H9 (cell line): Measurements from ENCODE around the gene CDC42SE1. TPM values are rescaled to one million over a fixed set of nuclear protein-coding genes. Genes with fewer than 3 reads are reported as not detected.

Experiments used
- DNase-seq: peaks from one replicate; pipeline ENCODE4 v3.0.0-alpha.2; 2017
- H2AFZ ChIP-seq: one replicate; pipeline ENCODE4 v1.6.1; 2013; ENCODE audit warnings: mild to moderate bottlenecking, low read length, control low read depth, moderate library complexity
- H2AK5ac ChIP-seq: 2 replicates; pipeline ENCODE4 v1.6.1; 2013; ENCODE audit warnings: low read length, control low read depth, mixed read lengths; ENCODE audit not compliant: insufficient read length
- H2BK120ac ChIP-seq: one replicate; pipeline ENCODE4 v1.6.1; 2013; ENCODE audit warnings: low read depth, mild to moderate bottlenecking, low read length, control low read depth, inconsistent platforms; ENCODE audit not compliant: poor library complexity, severe bottlenecking
- H2BK12ac ChIP-seq: 2 replicates; pipeline ENCODE4 v1.6.1; 2013; ENCODE audit warnings: low read length, control low read depth, mixed read lengths, low read depth; ENCODE audit not compliant: insufficient read length
- H2BK15ac ChIP-seq: 2 replicates; pipeline ENCODE4 v1.6.1; 2013; ENCODE audit warnings: low read depth, low read length, control low read depth
- H2BK20ac ChIP-seq: one replicate; pipeline ENCODE4 v1.6.1; 2013; ENCODE audit warnings: low read depth, mild to moderate bottlenecking, low read length, control low read depth, inconsistent platforms; ENCODE audit not compliant: poor library complexity, severe bottlenecking
- H2BK5ac ChIP-seq: 2 replicates; pipeline ENCODE4 v1.6.1; 2013; ENCODE audit warnings: low read length, control low read depth, mixed read lengths; ENCODE audit not compliant: insufficient read length
- H3K14ac ChIP-seq: 2 replicates; pipeline ENCODE4 v1.6.1; 2013; ENCODE audit warnings: low read length, control low read depth; ENCODE audit not compliant: insufficient read depth
- H3K18ac ChIP-seq: 2 replicates; pipeline ENCODE4 v1.6.1; 2013; ENCODE audit warnings: low read depth, mild to moderate bottlenecking, mixed read lengths, low read length, control low read depth; ENCODE audit not compliant: insufficient read length
- H3K23ac ChIP-seq: 2 replicates; pipeline ENCODE4 v1.6.1; 2013; ENCODE audit warnings: low read length, control low read depth, mixed read lengths, low read depth; ENCODE audit not compliant: insufficient read length
- H3K23me2 ChIP-seq: 2 replicates; pipeline ENCODE4 v1.6.1; 2013; ENCODE audit warnings: low read depth, mild to moderate bottlenecking, mixed read lengths, low read length, control low read depth; ENCODE audit not compliant: insufficient read length, poor library complexity, severe bottlenecking
- H3K27ac ChIP-seq: 2 replicates; pipeline ENCODE4 v1.5.1; 2013; ENCODE audit warnings: low read length, control low read depth, mixed read lengths, low read depth; ENCODE audit not compliant: insufficient read length
- H3K27me3 ChIP-seq: 2 replicates; pipeline ENCODE4 v1.6.1; 2013; ENCODE audit warnings: low read length, control low read depth, inconsistent platforms; ENCODE audit not compliant: insufficient read depth
- H3K4ac ChIP-seq: 2 replicates; pipeline ENCODE4 v1.6.1; 2013; ENCODE audit warnings: low read depth, mild to moderate bottlenecking, control low read depth, inconsistent platforms, low read length, moderate library complexity
- H3K4me1 ChIP-seq: 2 replicates; pipeline ENCODE4 v1.6.1; 2013; ENCODE audit warnings: low read length, control low read depth, inconsistent platforms; ENCODE audit not compliant: insufficient read depth
- H3K4me2 ChIP-seq: 2 replicates; pipeline ENCODE4 v1.6.1; 2013; ENCODE audit warnings: low read length, control low read depth, mixed read lengths; ENCODE audit not compliant: insufficient read length, insufficient read depth
- H3K56ac ChIP-seq: 2 replicates; pipeline ENCODE4 v1.6.1; 2013; ENCODE audit warnings: low read depth, mild to moderate bottlenecking, mixed read lengths, low read length, control low read depth; ENCODE audit not compliant: insufficient read length
- H3K79me1 ChIP-seq: 2 replicates; pipeline ENCODE4 v1.6.1; 2013; ENCODE audit warnings: low read depth, mild to moderate bottlenecking, moderate library complexity, low read length, control low read depth, inconsistent platforms; ENCODE audit not compliant: insufficient read depth, poor library complexity, severe bottlenecking
- H3K79me2 ChIP-seq: 2 replicates; pipeline ENCODE4 v1.6.1; 2013; ENCODE audit warnings: low read length, control low read depth, inconsistent platforms; ENCODE audit not compliant: insufficient read depth
- H3K9ac ChIP-seq: 2 replicates; pipeline ENCODE4 v1.6.1; 2013; ENCODE audit warnings: low read length, control low read depth, mixed read lengths; ENCODE audit not compliant: insufficient read length; ENCODE audit errors: extremely low read depth
- H3K9me3 ChIP-seq: one replicate; pipeline ENCODE4 v1.6.1; 2013; ENCODE audit warnings: low read depth, low read length, inconsistent platforms; ENCODE audit not compliant: control insufficient read depth
- H3T11ph ChIP-seq: one replicate; pipeline ENCODE4 v1.6.1; 2013; ENCODE audit warnings: mild to moderate bottlenecking, low read length, control low read depth, inconsistent platforms
- H4K20me1 ChIP-seq: one replicate; pipeline ENCODE4 v1.6.1; 2013; ENCODE audit not compliant: control insufficient read depth, insufficient read length, insufficient read depth
- H4K5ac ChIP-seq: 2 replicates; pipeline ENCODE4 v1.6.1; 2013; ENCODE audit warnings: low read depth, mild to moderate bottlenecking, mixed read lengths, low read length, control low read depth; ENCODE audit not compliant: insufficient read length
- H4K8ac ChIP-seq: replicated peaks from 2 replicates; pipeline ENCODE4 v1.6.1; 2013; ENCODE audit warnings: low read length, control low read depth, mixed read lengths, low read depth; ENCODE audit not compliant: insufficient read length
- H4K91ac ChIP-seq: 2 replicates; pipeline ENCODE4 v1.6.1; 2013; ENCODE audit warnings: low read depth, mild to moderate bottlenecking, moderate library complexity, mixed read lengths, low read length, control low read depth; ENCODE audit not compliant: insufficient read length
- H3K27ac Mint-ChIP-seq, 3 experiments: 2 replicates in 2 of 3; 3 replicates in 1 of 3; pipeline ENCODE4 v1.8.0; 2020 to 2021; ENCODE audit warnings: mixed read lengths in 3 of 3, mild to moderate bottlenecking in 1 of 3, moderate library complexity in 1 of 3
- H3K27me3 Mint-ChIP-seq: 2 replicates; pipeline ENCODE4 v1.8.0; 2021; ENCODE audit warnings: low read depth, mild to moderate bottlenecking, moderate library complexity, mixed read lengths
- H3K36me3 Mint-ChIP-seq, 3 experiments: 2 replicates in 2 of 3; 3 replicates in 1 of 3; pipeline ENCODE4 v1.8.0; 2020 to 2021; ENCODE audit warnings: low read depth in 3 of 3, mixed read lengths in 3 of 3; ENCODE audit not compliant: insufficient read depth in 1 of 3
- H3K4me1 Mint-ChIP-seq, 2 experiments: 2 replicates each; pipeline ENCODE4 v1.8.0; 2020; ENCODE audit warnings: mixed read lengths in 2 of 2
- H3K4me3 Mint-ChIP-seq, 2 experiments: 2 replicates in 1 of 2; 3 replicates in 1 of 2; pipeline ENCODE4 v1.8.0; 2020 to 2021; ENCODE audit warnings: mild to moderate bottlenecking in 2 of 2, mixed read lengths in 2 of 2, moderate library complexity in 1 of 2
- H3K9me3 Mint-ChIP-seq, 2 experiments: 2 replicates in 1 of 2; 3 replicates in 1 of 2; pipeline ENCODE4 v1.8.0; 2020; ENCODE audit warnings: mild to moderate bottlenecking in 2 of 2, mixed read lengths in 2 of 2, moderate library complexity in 1 of 2
- CTCF ChIP-seq: fragments of 200-600 bp; sonication (generic); conservative IDR thresholded peaks from 3 replicates; pipeline ENCODE4 v1.8.0; 2021; ENCODE audit warnings: antibody characterized with exemption, mild to moderate bottlenecking
- WGBS: extraction: QIAGEN DNeasy Blood & Tissue Kit; methylation state at CpG from one replicate; pipeline ENCODE4 v1.1.7; 2013; ENCODE audit warnings: missing lambda C conversion rate, low lambda C conversion rate, mixed read lengths; ENCODE audit not compliant: insufficient read length; ENCODE audit errors: extremely low coverage; 5-methylcytosine and 5-hydroxymethylcytosine counted together
- total RNA-seq: library from RNA; stranded (reverse); gene quantifications from 2 replicates; pipeline ENCODE4 v1.2.1, GENCODE V29; 2021

The CDC42SE1 gene
- total RNA-seq, 1 experiment from 2014 or later: 87.3 TPM

GRCh38 chr1:151060007-151060656 lies 710 bp upstream of the CDC42SE1 start, which contains the start of gene MLLT11:
TSS of gene MLLT11 (plus strand) at chr1:151060397. CDS start at chr1:151067225, 6,828 bp downstream.
- no peak within 1 kb of the TSS for H3K23ac ChIP-seq
- no peaks in the 10 kb centered on the region for H3K27me3 ChIP-seq
- DNase-seq: peak; percentile 89
- H3K27ac ChIP-seq: peak within 1 kb of the TSS; percentile 5
- peak within 1 kb of the TSS; percentile 75 for H3K9ac ChIP-seq
- WGBS: no CpG with 5 or more reads among the region's 15 CpGs
- H4K5ac ChIP-seq: no peak within 1 kb of the TSS
- peaks cover 48 to 54% of the 10 kb centered on the region in 2 experiments for H3K4me1 Mint-ChIP-seq
- no peaks in the 10 kb centered on the region for H4K20me1 ChIP-seq
- H3K9me3 Mint-ChIP-seq: no peaks in the 10 kb centered on the region
- H3K23me2 ChIP-seq: peaks cover 22% of the 10 kb centered on the region
- H3T11ph ChIP-seq: no peak within 1 kb of the TSS
- TF ChIP-seq CTCF: no peak
- H3K4me3 Mint-ChIP-seq: peak within 1 kb of the TSS; percentile 94 to 98
- no peaks in the 10 kb centered on the region for H3K27me3 Mint-ChIP-seq
- H2BK120ac ChIP-seq: no peak within 1 kb of the TSS
- H3K4me1 ChIP-seq: peaks cover 7% of the 10 kb centered on the region; the same call in 1 of the 2 replicates
- H3K79me2 ChIP-seq: peaks cover 33% of the 10 kb centered on the region; the same call in 1 of the 2 replicates
- no peak within 1 kb of the TSS for H3K56ac ChIP-seq
- H3K79me1 ChIP-seq: peaks cover 12% of the 10 kb centered on the region
- peak within 1 kb of the TSS; percentile 70 for H3K18ac ChIP-seq
- no peak within 1 kb of the TSS for H2AK5ac ChIP-seq
- no peak within 1 kb of the TSS for H2BK12ac ChIP-seq
- no peak within 1 kb of the TSS for H4K8ac ChIP-seq
- H3K36me3 Mint-ChIP-seq: peaks cover 20 to 36% (median 31%) of the 10 kb centered on the region in 3 experiments
- H3K4me2 ChIP-seq: peak within 1 kb of the TSS; percentile 86
- no peak within 1 kb of the TSS for H4K91ac ChIP-seq
- no peaks in the 10 kb centered on the region for H3K9me3 ChIP-seq
- H2BK5ac ChIP-seq: no peak within 1 kb of the TSS
- H3K27ac Mint-ChIP-seq: peak within 1 kb of the TSS; percentile 83 to 98 (median 96)
- no peak within 1 kb of the TSS for H2AFZ ChIP-seq
- H3K14ac ChIP-seq: peak within 1 kb of the TSS; percentile 82
- H2BK15ac ChIP-seq: no peak within 1 kb of the TSS
- no peak within 1 kb of the TSS for H3K4ac ChIP-seq
- H2BK20ac ChIP-seq: no peak within 1 kb of the TSS
